Gastrocnemius medialis (tissue), 4 donors: Measurements from ENCODE around the gene SEMA3E. TPM values are rescaled to one million over a fixed set of nuclear protein-coding genes. Genes with fewer than 3 reads are reported as not detected.

Source experiments
- ATAC-seq, 2 donors: fragments of 150-250 bp; one replicate each; pipeline ENCODE4 v1.9.1; 2016
- DNase-seq, 2 donors: peaks; one replicate each; pipeline ENCODE4 v3.0.0-alpha.2; 2019
- H3K27ac ChIP-seq, 4 donors: fragments of 200-600 bp; sonication (generic); 1 replicate in 1 of 4; 2 replicates in 3 of 4; pipeline ENCODE4 v1.5.1; 2016 to 2018; ENCODE audit warnings: mild to moderate bottlenecking in 2 of 4, moderate library complexity in 1 of 4
- H3K27me3 ChIP-seq, 3 donors: fragments of 200-600 bp; sonication (generic) in 2 of 3; 1 replicate in 1 of 3; 2 replicates in 2 of 3; pipeline versions ENCODE4 v1.5.1 to v1.6.0; 2016 to 2019; ENCODE audit warnings: mild to moderate bottlenecking in 1 of 3, moderate library complexity in 1 of 3
- H3K36me3 ChIP-seq, 2 donors: fragments of 200-600 bp; sonication (generic) in 1 of 2; one replicate each; pipeline ENCODE4 v1.5.1; 2017 to 2018
- H3K4me1 ChIP-seq, 2 donors: fragments of 200-600 bp; sonication (generic) in 1 of 2; one replicate each; pipeline ENCODE4 v1.5.1; 2016 to 2017; ENCODE audit warnings: mild to moderate bottlenecking in 2 of 2
- H3K4me3 ChIP-seq, 4 donors: fragments of 200-600 bp; sonication (generic) in 3 of 4; 1 replicate in 1 of 4; 2 replicates in 3 of 4; pipeline ENCODE4 v1.5.1; 2016 to 2019; ENCODE audit warnings: mild to moderate bottlenecking in 2 of 4
- H3K9me3 ChIP-seq, 3 donors: fragments of 200-600 bp; sonication (generic) in 2 of 3; 1 replicate in 1 of 3; 2 replicates in 2 of 3; pipeline ENCODE4 v1.5.1; 2016 to 2019
- POLR2A ChIP-seq, 2 donors: fragments of 450-650 bp; IDR thresholded peaks; one replicate each; pipeline ENCODE4 v1.6.1; 2017; ENCODE audit warnings: antibody characterized with exemption in 2 of 2, mild to moderate bottlenecking in 2 of 2, moderate library complexity in 2 of 2
- in situ Hi-C, 4 donors: fragments of 200-750 bp; cut with MboI; loops; one replicate each; pipeline versions ENCODE4 v1.15.0 to v1.8.0; 2017; ENCODE audit warnings: low sequenced_read_pairs in 4 of 4
- intact Hi-C: fragments of 100-400 bp; cut with DNase I; formaldehyde crosslinking; loops from one replicate; pipeline ENCODE4 v1.15.1; 2023; ENCODE audit warnings: low total_unique reads
- total RNA-seq, 4 donors: library from RNA; depleted of rRNA; stranded (reverse); fragments of >200 nt; gene quantifications; one replicate each; pipeline versions ENCODE4 v1.1.0 to v1.2.3, GENCODE V29; 2016
- TF ChIP-seq, protein P1 (sequence below), 5 experiments: fragments of 450-650 bp in 3 of 5; fragments of 200-600 bp in 2 of 5; sonication (generic) in 2 of 5; IDR thresholded peaks in 4 of 5; conservative IDR thresholded peaks in 1 of 5; 1 replicate in 4 of 5; 2 replicates in 1 of 5; pipeline ENCODE4 v1.5.1; 2016 to 2019; ENCODE audit warnings: antibody characterized with exemption in 5 of 5, mild to moderate bottlenecking in 3 of 5, moderate library complexity in 3 of 5

The SEMA3E gene
- total RNA-seq, 4 donors from 2014 or later: 0.22 to 0.41 (median 0.32) TPM; not detected in 1

DNA sequence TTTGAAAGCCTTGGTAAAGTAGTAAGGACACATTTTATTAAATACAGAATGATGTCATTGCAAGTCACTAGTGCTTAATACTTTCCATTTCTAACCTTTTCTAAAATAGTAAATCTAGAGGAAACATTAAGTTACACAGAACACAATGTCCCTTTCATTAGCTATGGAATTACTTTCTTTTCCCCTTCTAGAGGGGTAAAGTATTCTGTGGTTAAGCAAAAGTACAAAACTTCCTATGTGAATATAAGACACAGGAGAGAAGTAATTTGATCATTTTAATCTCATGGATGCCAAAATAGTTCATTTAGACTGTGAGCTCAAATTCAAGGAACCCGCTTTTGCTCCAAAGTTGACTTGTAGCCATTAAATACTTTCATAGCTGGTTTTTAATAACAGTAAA lies 49.8 kb downstream of the SEMA3E start:
- intact Hi-C loops: no loop called here
- ATAC-seq (no peak), DNase-seq (no peak)
- Histone ChIP-seq H3K27me3 (no peaks in the 10 kb centered on the region), H3K36me3 (no peaks in the 10 kb centered on the region), H3K4me1 (no peaks in the 10 kb centered on the region), H3K27ac (no peak overlapping the region), H3K4me3 (no peak overlapping the region), H3K9me3 (peaks cover 0 to 2% (median 0%) of the 10 kb centered on the region in 3 donors)
- in situ Hi-C loops: no loop called here
- TF ChIP-seq, protein P1, sequence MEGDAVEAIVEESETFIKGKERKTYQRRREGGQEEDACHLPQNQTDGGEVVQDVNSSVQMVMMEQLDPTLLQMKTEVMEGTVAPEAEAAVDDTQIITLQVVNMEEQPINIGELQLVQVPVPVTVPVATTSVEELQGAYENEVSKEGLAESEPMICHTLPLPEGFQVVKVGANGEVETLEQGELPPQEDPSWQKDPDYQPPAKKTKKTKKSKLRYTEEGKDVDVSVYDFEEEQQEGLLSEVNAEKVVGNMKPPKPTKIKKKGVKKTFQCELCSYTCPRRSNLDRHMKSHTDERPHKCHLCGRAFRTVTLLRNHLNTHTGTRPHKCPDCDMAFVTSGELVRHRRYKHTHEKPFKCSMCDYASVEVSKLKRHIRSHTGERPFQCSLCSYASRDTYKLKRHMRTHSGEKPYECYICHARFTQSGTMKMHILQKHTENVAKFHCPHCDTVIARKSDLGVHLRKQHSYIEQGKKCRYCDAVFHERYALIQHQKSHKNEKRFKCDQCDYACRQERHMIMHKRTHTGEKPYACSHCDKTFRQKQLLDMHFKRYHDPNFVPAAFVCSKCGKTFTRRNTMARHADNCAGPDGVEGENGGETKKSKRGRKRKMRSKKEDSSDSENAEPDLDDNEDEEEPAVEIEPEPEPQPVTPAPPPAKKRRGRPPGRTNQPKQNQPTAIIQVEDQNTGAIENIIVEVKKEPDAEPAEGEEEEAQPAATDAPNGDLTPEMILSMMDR (IDR thresholded peaks at IDR 0.05 in 4 of 5, conservative IDR thresholded peaks at IDR 0.05 in 1 of 5): no peak
- TF ChIP-seq POLR2A (IDR thresholded peaks at IDR 0.05): no peak

DNA sequence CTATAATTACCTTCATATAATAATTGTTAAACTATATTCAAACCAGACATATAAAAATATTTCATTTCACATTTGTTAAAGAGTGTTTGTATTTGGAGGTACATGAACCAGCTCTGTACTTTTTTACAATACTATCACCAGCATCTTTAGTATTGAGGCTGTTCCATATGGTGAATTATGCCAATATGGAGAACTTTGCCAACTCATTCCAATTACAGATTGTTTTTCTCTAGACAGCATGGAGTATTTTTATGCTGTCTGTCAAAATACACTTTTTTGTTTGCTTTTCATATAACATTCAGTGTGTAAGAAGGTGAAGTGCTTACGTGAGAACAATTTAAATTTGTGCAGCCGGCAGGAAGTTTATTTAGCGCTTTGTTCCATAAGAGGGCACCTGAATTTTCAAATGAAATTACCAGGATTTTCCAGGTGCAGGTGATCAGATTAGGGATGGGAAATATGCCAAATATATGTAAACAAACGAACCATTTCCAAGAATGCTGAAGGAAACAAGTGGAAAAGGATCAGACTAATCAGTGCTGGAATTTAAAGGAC lies 54.9 kb downstream of the SEMA3E start:
- no peak for ATAC-seq
- intact Hi-C loops: no loop called here

DNA sequence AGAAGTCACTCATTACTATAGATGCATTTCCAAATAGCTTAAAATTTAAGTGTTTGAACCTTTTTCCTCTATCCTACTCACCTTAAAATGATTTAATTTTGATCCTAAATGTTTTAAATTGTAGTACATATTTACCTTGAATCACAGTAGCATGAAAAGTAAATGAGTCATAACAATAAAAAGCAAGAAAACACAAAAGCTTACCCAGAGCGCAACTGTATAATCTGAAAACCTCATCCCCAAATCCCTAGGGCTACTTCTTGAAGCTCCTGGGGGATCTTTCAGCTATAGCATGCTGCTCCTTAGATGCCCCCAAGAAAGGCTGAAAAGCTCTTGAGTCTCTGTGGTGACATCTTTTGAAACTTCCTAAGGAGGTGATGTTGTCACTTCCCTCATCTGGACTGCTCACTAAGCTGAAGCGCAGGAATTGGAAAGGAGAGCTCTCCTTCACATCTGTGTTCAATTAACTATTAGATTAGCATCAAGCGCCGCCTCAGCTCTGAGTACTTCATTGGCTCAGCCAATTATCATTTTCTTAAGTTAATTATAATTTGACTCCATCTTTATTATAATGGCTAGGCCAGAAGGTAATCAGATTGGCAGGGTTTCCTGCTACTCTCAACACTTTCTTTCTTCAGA lies 60.2 kb downstream of the SEMA3E start:
- no peak for DNase-seq
- H3K36me3 ChIP-seq: no peaks in the 10 kb centered on the region
- TF ChIP-seq, protein P1 (IDR thresholded peaks at IDR 0.05 in 4 of 5, conservative IDR thresholded peaks at IDR 0.05 in 1 of 5): no peak
- TF ChIP-seq POLR2A (IDR thresholded peaks at IDR 0.05): no peak
- no peak overlapping the region for H3K4me3 ChIP-seq
- no peaks in the 10 kb centered on the region for H3K27me3 ChIP-seq
- in situ Hi-C loops: no loop called here
- no peak for ATAC-seq
- no peak overlapping the region for H3K27ac ChIP-seq
- intact Hi-C loops: no loop called here
- H3K4me1 ChIP-seq: no peaks in the 10 kb centered on the region
- no peaks in the 10 kb centered on the region for H3K9me3 ChIP-seq

More for the DNA sequence above, 54.9 kb downstream of the SEMA3E start:
- Histone ChIP-seq H3K27me3 (no peaks in the 10 kb centered on the region), H3K36me3 (no peaks in the 10 kb centered on the region), H3K27ac (no peak overlapping the region), H3K9me3 (no peaks in the 10 kb centered on the region), H3K4me1 (no peaks in the 10 kb centered on the region), H3K4me3 (no peak overlapping the region)
- TF ChIP-seq, protein P1 (IDR thresholded peaks at IDR 0.05 in 4 of 5, conservative IDR thresholded peaks at IDR 0.05 in 1 of 5): no peak
- TF ChIP-seq POLR2A (IDR thresholded peaks at IDR 0.05): no peak
- in situ Hi-C loops: no loop called here
- no peak for DNase-seq

DNA sequence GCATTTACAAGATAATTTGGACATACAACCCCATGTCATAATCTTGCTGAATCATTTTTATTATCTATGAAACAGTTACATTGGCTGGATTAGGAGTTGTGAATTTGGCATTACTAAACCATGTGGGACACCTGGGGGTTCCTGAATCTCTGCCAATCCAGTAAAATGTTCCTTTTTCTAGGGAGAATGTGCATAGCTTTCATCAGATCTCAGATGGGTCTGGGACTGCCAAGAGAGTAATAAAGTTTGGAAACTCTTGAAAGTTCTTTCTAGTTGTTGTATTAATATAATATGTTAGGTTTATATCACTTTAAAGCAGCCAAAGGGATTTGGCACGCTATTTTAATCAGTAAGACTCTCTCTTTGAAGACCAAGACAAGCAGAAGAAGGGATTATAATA lies 62.7 kb downstream of the SEMA3E start:
- no peaks in the 10 kb centered on the region for H3K36me3 ChIP-seq
- H3K27ac ChIP-seq: no peak overlapping the region
- intact Hi-C loops (no loop called here), in situ Hi-C loops (no loop called here)
- no peaks in the 10 kb centered on the region for H3K9me3 ChIP-seq
- ATAC-seq (no peak), DNase-seq (no peak)
- no peak for TF ChIP-seq POLR2A (IDR thresholded peaks at IDR 0.05)
- TF ChIP-seq, protein P1 (IDR thresholded peaks at IDR 0.05 in 4 of 5, conservative IDR thresholded peaks at IDR 0.05 in 1 of 5): no peak
- H3K4me1 ChIP-seq: no peaks in the 10 kb centered on the region
- H3K27me3 ChIP-seq: no peaks in the 10 kb centered on the region
- H3K4me3 ChIP-seq: no peak overlapping the region
